Measurements from ENCODE around the gene PRSS36. TPM values are rescaled to one million over a fixed set of nuclear protein-coding genes. Genes with fewer than 3 reads are reported as not detected.

PRSS36 gene
- total and polyA plus RNA-seq, 8 donors: 0.87 to 26.3 (median 2.7) TPM; not detected in 2

DNA sequence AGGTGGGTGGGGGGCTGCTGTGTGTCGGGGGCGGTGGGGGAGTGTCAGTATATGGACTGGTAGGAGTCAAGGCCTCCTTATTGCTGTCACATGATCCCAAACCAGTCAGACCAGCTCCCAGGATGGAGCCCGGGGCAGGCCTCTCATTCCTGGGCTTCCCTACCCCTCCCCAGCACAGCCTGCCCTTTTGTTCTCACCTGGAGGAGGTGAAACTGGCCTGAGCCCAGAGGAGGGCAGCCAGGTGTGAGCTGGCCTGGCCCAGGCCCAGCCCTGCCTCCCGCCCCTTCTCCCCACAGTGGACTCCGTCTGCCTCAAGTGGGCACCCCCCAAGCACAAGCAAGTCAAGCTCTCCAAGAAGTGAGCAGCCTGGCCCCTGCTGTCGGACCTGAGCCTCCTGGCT is 19.0 kb downstream of the PRSS36 start:
- WGBS, 5 donors: 26 to 69% (median 38%) methylated on average over 4 to 6 of the region's 6 CpGs
- intact Hi-C loops (cut with DNase I; ENCODE audit: low total_unique reads): no loop called here
- Histone ChIP-seq H3K4me1 (peaks cover 61 to 86% (median 72%) of the 10 kb centered on the region in 4 donors), H3K36me3 (peaks cover 36 to 78% (median 68%) of the 10 kb centered on the region in 4 donors), H3K9me3 (no peaks in the 10 kb centered on the region), H3K27ac (peak overlapping the region; percentile 88 to 97 (median 91)), H3K27me3 (peaks cover 0 to 7% (median 0%) of the 10 kb centered on the region in 3 donors), H3K4me3 (peak overlapping the region in 1 of 4 donors; percentile 62)
- DNase-seq: peak; percentile 93 to 95
- TF ChIP-seq EP300 (IDR thresholded peaks at IDR 0.05) (no peak), POLR2AphosphoS5 (IDR thresholded peaks at IDR 0.05) (peak; percentile 10 to 88 (median 74))

GRCh38 chr16:31130336-31130891 is 19.5 kb downstream of the PRSS36 start:
- Histone ChIP-seq H3K4me1 (peaks cover 57 to 85% (median 71%) of the 10 kb centered on the region in 4 donors), H3K9me3 (no peaks in the 10 kb centered on the region), H3K36me3 (peaks cover 36 to 81% (median 68%) of the 10 kb centered on the region in 4 donors), H3K4me3 (no peak overlapping the region), H3K27ac (peak overlapping the region; percentile 88 to 97 (median 91)), H3K27me3 (peaks cover 0 to 4% (median 0%) of the 10 kb centered on the region in 3 donors)
- no peak for TF ChIP-seq POLR2A (IDR thresholded peaks at IDR 0.05)
- no peak for TF ChIP-seq CTCF (IDR thresholded peaks at IDR 0.05)
- TF ChIP-seq POLR2AphosphoS5 (IDR thresholded peaks at IDR 0.05): no peak
- no peak for TF ChIP-seq EP300 (IDR thresholded peaks at IDR 0.05)
- intact Hi-C loops (cut with DNase I; ENCODE audit: low total_unique reads): no loop called here
- WGBS, 5 donors: 40 to 74% (median 44%) methylated on average over 8 to 10 of the region's 10 CpGs
- DNase-seq: no peak

DNA sequence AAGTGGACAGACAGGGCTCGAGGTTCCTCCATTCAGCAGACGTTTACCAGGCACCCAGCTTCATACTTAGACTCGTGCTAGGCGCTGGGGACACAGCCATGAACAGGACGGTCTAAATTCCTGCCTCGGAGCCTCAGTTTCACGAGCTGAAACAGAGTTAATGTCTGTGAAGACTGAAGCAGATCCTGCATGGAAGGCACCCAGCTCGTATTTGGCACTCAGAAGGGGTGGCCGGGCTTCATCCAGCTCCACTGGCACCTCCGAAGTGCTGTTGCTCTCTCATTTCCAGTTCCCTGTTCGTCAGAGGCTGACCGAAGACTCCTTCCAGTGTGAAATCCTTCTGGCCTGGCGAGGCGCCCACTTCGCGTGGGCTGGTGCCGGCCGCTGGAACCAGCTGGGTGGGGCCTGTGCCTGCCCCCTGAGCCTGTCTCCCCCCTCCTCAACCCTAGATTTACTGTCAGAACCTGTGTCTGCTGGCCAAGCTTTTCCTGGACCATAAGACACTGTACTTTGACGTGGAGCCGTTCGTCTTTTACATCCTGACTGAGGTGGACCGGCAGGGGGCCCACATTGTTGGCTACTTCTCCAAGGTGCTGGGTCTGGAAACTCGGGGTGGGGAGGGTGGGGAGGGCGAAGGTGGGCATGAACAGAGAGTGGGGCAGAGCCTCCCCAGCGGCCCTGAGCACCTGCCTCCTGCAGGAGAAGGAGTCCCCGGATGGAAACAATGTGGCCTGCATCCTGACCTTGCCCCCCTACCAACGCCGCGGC is 20.1 kb downstream of the PRSS36 start:
- Histone ChIP-seq H3K9me3 (no peaks in the 10 kb centered on the region), H3K4me1 (peaks cover 57 to 82% (median 71%) of the 10 kb centered on the region in 4 donors), H3K27me3 (no peaks in the 10 kb centered on the region), H3K36me3 (peaks cover 36 to 88% (median 71%) of the 10 kb centered on the region in 4 donors), H3K4me3 (no peak overlapping the region), H3K27ac (peak overlapping the region; percentile 88 to 97 (median 91))
- TF ChIP-seq CTCF (IDR thresholded peaks at IDR 0.05) (no peak), POLR2A (IDR thresholded peaks at IDR 0.05) (no peak), EP300 (IDR thresholded peaks at IDR 0.05) (no peak), POLR2AphosphoS5 (IDR thresholded peaks at IDR 0.05) (no peak)
- intact Hi-C loops (cut with DNase I; ENCODE audit: low total_unique reads): no loop called here
- 25 to 49% (median 36%) methylated on average over 19 to 29 of the region's 29 CpGs for WGBS, 5 donors
- no peak for DNase-seq

DNA sequence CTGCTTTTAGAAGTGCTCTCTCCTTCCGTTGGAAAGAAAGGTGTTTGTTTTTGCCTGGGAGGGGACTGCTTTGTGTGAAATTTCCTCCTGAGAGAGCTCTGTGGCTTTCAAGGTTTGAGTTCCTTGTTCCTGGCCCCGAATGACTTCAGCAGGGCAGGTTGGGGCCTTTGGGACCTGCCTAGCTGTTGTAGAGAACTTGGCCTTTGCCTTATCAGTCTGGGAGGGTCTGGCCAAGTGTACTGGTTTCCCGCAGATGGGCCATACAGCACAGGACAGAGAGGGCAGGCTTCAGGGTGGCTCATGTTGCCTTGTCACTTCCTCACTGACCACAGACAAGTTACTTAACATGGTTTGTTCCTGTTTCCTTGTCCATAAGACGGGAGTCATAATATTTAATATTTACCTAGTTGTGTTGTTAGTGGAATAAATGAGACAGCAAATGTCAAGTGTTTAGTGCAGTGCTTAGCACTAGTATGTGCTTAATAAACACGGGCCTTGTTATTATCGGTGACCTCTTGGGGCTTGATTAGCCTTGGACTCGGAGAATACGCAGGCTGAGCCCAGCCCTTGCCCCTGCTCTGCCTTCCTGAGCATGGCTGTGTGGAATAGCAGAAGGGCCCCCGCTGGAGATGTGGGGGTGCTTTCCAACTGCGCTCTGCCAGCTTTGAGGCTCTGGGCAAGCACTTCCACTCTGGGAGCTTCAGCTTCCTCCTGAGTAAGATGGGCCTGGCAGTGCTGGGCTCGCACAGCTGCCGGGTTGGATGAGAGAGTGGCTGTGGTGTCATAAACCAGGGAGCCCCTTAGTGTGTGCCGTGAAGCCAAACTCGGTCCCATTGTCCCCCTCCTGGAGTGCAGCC is 20.9 kb downstream of the PRSS36 start:
- TF ChIP-seq CTCF (IDR thresholded peaks at IDR 0.05) (no peak), POLR2AphosphoS5 (IDR thresholded peaks at IDR 0.05) (peak in 2 of 3 donors; percentile 83 to 91), EP300 (IDR thresholded peaks at IDR 0.05) (no peak), POLR2A (IDR thresholded peaks at IDR 0.05) (peak in 1 of 4 donors; percentile 50)
- H3K9me3 ChIP-seq: no peaks in the 10 kb centered on the region
- intact Hi-C loops (cut with DNase I; ENCODE audit: low total_unique reads): no loop called here
- WGBS, 5 donors: 29 to 48% (median 41%) methylated on average over 11 to 14 of the region's 14 CpGs
- peak overlapping the region; percentile 88 to 97 (median 91) for H3K27ac ChIP-seq
- H3K4me3 ChIP-seq: no peak overlapping the region
- peaks cover 36 to 95% (median 77%) of the 10 kb centered on the region in 4 donors for H3K36me3 ChIP-seq
- peaks cover 55 to 78% (median 68%) of the 10 kb centered on the region in 4 donors for H3K4me1 ChIP-seq
- no peaks in the 10 kb centered on the region for H3K27me3 ChIP-seq
- peak; percentile 76 to 82 for DNase-seq
